ENCODE measurements around the gene DNAH9. TPM values are rescaled to one million over a fixed set of nuclear protein-coding genes. Genes with fewer than 3 reads are reported as not detected.

Gene DNAH9
- total RNA-seq, 4 donors from 2014 or later: 0.41 to 1.9 (median 0.79) TPM; not detected in 1

DNA sequence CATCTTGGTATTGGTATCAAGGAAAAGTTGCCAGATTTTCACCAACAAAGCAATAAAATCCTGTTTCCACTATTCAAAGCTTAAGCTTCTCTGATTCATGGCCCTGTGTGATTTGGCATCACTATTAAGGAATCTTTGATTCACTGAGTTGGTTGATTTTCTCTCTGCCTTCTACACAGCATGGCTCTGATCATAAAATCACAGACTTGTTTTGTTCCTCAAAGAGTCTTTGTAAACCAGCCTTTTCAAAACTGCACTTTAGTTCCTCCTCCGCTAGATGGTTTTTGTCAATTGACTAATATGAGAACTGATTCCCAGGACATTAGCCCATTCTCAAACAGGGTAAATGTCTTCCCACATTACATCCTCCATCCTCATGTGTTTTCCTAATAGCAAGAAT, 197.6 kb downstream of the DNAH9 start:
- no peaks in the 10 kb centered on the region for H3K36me3 ChIP-seq
- intact Hi-C loops (cut with DNase I; ENCODE audit: low total_unique reads) (no loop called here), in situ Hi-C loops (cut with MboI; ENCODE audit: low pct_ligation_motif_present in 1 of 4, low pct_unique_long_range_greater_than_20kb in 1 of 4, low sequenced_read_pairs in 3 of 4) (no loop called here)
- no peak overlapping the region for H3K27ac ChIP-seq
- no peaks in the 10 kb centered on the region for H3K27me3 ChIP-seq
- H3K4me3 ChIP-seq: no peak overlapping the region
- TF ChIP-seq EP300 (IDR thresholded peaks at IDR 0.05; ENCODE audit: low read depth): no peak
- no peak for TF ChIP-seq POLR2A (IDR thresholded peaks at IDR 0.05)
- TF ChIP-seq POLR2AphosphoS5 (IDR thresholded peaks at IDR 0.05): no peak
- TF ChIP-seq, protein P1, sequence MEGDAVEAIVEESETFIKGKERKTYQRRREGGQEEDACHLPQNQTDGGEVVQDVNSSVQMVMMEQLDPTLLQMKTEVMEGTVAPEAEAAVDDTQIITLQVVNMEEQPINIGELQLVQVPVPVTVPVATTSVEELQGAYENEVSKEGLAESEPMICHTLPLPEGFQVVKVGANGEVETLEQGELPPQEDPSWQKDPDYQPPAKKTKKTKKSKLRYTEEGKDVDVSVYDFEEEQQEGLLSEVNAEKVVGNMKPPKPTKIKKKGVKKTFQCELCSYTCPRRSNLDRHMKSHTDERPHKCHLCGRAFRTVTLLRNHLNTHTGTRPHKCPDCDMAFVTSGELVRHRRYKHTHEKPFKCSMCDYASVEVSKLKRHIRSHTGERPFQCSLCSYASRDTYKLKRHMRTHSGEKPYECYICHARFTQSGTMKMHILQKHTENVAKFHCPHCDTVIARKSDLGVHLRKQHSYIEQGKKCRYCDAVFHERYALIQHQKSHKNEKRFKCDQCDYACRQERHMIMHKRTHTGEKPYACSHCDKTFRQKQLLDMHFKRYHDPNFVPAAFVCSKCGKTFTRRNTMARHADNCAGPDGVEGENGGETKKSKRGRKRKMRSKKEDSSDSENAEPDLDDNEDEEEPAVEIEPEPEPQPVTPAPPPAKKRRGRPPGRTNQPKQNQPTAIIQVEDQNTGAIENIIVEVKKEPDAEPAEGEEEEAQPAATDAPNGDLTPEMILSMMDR (IDR thresholded peaks at IDR 0.05): no peak
- DNase-seq: no peak
- H3K9me3 ChIP-seq: no peaks in the 10 kb centered on the region
- WGBS, 2 donors (ENCODE audit: low coverage in 1 of 2): 83 to 95% methylated on average over 1 of the region's 1 CpG
- H3K4me1 ChIP-seq: no peaks in the 10 kb centered on the region

DNA sequence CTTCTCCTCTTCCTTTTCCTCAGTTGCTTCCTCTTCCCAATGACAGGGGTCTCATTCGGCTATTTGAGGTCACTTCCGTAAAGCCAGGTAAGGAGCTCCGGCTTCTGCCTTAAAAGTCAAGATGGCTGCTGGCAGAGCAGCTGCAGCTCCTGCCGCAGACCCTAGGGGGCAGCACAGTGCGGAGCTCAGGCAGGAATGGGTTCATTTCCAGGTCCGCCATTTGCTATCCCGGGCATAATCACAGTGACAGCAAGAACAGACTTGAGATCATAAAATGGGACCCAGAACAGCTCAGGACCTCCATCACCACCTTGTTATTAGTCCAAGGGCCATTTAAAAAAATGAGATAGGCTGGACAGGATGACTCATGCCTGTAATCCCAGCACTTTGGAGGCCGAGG, 199.5 kb downstream of the DNAH9 start:
- WGBS, 2 donors (ENCODE audit: low coverage in 1 of 2): 69 to 100% methylated on average over 2 to 8 of the region's 8 CpGs
- H3K4me1 ChIP-seq: no peaks in the 10 kb centered on the region
- no peaks in the 10 kb centered on the region for H3K36me3 ChIP-seq
- H3K9me3 ChIP-seq: no peaks in the 10 kb centered on the region
- H3K27ac ChIP-seq: no peak overlapping the region
- H3K4me3 ChIP-seq: no peak overlapping the region
- intact Hi-C loops (cut with DNase I; ENCODE audit: low total_unique reads) (no loop called here), in situ Hi-C loops (cut with MboI; ENCODE audit: low pct_ligation_motif_present in 1 of 4, low pct_unique_long_range_greater_than_20kb in 1 of 4, low sequenced_read_pairs in 3 of 4) (no loop called here)
- H3K27me3 ChIP-seq: no peaks in the 10 kb centered on the region
- DNase-seq: no peak
- no peak for TF ChIP-seq EP300 (IDR thresholded peaks at IDR 0.05; ENCODE audit: low read depth)
- TF ChIP-seq, protein P1 (IDR thresholded peaks at IDR 0.05): no peak
- TF ChIP-seq POLR2A (IDR thresholded peaks at IDR 0.05): no peak
- no peak for TF ChIP-seq POLR2AphosphoS5 (IDR thresholded peaks at IDR 0.05)

DNA sequence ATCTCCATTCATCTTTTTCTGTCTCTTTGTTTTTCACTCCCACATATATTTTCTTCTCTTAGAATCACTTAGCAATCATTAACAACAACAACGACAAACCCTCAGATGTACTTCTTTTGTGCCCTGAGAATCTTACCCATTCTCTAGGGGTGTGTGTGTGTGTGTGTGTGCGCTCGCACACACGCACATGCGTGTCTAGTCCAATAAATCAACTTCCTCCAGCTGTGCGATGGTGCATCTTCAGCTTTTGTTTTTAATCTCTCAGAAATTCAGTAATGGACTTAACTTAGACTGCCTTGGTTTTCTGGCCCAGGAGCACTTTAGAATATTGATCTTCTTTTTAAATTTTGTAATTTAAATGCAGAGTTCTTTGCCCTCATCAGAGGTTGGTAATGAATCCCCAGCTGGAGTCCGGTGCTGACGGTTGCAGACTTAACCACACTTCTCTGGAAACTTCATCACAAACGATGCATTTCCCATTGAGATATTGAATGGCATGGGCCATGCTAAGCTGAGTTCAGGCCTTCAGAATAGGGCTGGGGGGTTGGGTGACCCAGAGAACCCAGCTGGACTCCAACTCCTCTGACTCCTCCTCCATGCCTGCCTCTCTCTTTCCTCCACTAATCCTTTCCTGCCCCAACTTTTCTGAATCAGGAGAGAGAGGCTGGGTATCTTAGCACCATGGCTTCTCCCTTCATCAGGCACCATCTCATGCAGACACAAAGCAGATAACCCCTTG, 205.1 kb downstream of the DNAH9 start:
- DNase-seq: no peak
- Histone ChIP-seq H3K27ac (no peak overlapping the region), H3K4me1 (no peaks in the 10 kb centered on the region), H3K36me3 (no peaks in the 10 kb centered on the region), H3K27me3 (no peaks in the 10 kb centered on the region), H3K4me3 (no peak overlapping the region), H3K9me3 (no peaks in the 10 kb centered on the region)
- TF ChIP-seq EP300 (IDR thresholded peaks at IDR 0.05; ENCODE audit: low read depth): no peak
- no peak for TF ChIP-seq POLR2AphosphoS5 (IDR thresholded peaks at IDR 0.05)
- TF ChIP-seq, protein P1 (IDR thresholded peaks at IDR 0.05): no peak
- no peak for TF ChIP-seq POLR2A (IDR thresholded peaks at IDR 0.05)
- 70 to 76% methylated on average over 9 of the region's 9 CpGs for WGBS, 2 donors (ENCODE audit: low coverage in 1 of 2)
- intact Hi-C loops (cut with DNase I; ENCODE audit: low total_unique reads) (no loop called here), in situ Hi-C loops (cut with MboI; ENCODE audit: low pct_ligation_motif_present in 1 of 4, low pct_unique_long_range_greater_than_20kb in 1 of 4, low sequenced_read_pairs in 3 of 4) (loop anchor here in 2 of 4 donors (25.0 kb wide), 2 partner anchors 109 to 159 kb away; no protein-coding TSS in a partner anchor)

DNA sequence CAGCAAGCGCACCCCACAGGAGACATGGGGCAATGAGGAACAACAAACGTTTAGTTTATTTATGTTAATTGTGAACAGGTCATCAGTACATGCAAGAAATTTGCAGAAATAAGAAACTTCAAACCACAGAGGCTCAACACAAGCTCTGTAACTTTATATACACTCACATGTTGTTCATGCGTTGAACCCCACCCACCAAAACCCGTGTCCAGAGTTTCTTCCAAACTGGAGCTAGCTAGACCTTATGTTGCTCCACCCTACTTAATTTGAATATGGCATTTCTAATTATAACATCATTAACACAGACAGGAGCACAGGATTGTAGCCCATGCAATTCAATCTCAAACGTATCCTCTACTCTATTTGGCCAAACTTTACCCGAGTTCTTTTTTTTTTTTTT, 206.9 kb downstream of the DNAH9 start:
- Histone ChIP-seq H3K27me3 (no peaks in the 10 kb centered on the region), H3K9me3 (no peaks in the 10 kb centered on the region), H3K36me3 (no peaks in the 10 kb centered on the region), H3K27ac (no peak overlapping the region), H3K4me1 (no peaks in the 10 kb centered on the region), H3K4me3 (no peak overlapping the region)
- no peak for DNase-seq
- intact Hi-C loops (cut with DNase I; ENCODE audit: low total_unique reads): no loop called here
- WGBS, 2 donors (ENCODE audit: low coverage in 1 of 2): 76 to 82% methylated on average over 5 to 6 of the region's 6 CpGs
- in situ Hi-C loops (cut with MboI; ENCODE audit: low pct_ligation_motif_present in 1 of 4, low pct_unique_long_range_greater_than_20kb in 1 of 4, low sequenced_read_pairs in 3 of 4): loop anchor here in 2 of 4 donors (25.0 kb wide), 2 partner anchors 107 to 157 kb away; no protein-coding TSS in a partner anchor
- TF ChIP-seq EP300 (IDR thresholded peaks at IDR 0.05; ENCODE audit: low read depth) (no peak), POLR2A (IDR thresholded peaks at IDR 0.05) (no peak), POLR2AphosphoS5 (IDR thresholded peaks at IDR 0.05) (no peak)
- TF ChIP-seq, protein P1 (IDR thresholded peaks at IDR 0.05): no peak
